HG03108 (cell line): ENCODE measurements around the gene PPP2R2C.

Experiments
- ATAC-seq: cut with Tn5 transposase; IDR thresholded peaks from one replicate; pipeline ENCODE4 v1.9.1; 2021; ENCODE audit warnings: moderate library complexity; ENCODE audit not compliant: unreplicated experiment

The PPP2R2C gene

GRCh38 chr4:6273661-6273990 lies 198.8 kb downstream of the PPP2R2C start:
- no peak for ATAC-seq

- ATAC-seq = no peak
Observed at GRCh38 chr4:6272863-6273660, 199.4 kb downstream of the PPP2R2C start.

GRCh38 chr4:6271701-6272465 lies 200.5 kb downstream of the PPP2R2C start:
- no peak for ATAC-seq

DNA sequence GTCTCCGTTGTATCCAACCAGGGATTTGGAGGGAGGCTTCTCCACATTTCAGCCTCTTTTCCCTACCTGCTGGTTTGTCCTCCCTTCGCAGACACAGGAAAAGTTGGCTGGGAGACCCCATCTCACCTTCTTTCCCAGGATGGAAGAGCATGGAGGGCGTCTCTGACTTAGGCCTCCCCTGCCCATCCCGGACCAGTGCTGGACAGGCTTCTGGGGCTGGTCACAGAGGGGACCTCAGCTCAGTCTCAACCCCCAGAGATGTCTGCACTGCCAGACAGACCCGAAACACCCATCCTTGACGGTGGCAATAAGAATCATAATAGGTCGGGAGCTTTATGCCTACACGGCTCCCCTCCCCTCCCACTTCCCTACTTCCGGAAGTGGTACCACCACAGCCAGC lies 201.2 kb downstream of the PPP2R2C start:
- no peak for ATAC-seq

DNA sequence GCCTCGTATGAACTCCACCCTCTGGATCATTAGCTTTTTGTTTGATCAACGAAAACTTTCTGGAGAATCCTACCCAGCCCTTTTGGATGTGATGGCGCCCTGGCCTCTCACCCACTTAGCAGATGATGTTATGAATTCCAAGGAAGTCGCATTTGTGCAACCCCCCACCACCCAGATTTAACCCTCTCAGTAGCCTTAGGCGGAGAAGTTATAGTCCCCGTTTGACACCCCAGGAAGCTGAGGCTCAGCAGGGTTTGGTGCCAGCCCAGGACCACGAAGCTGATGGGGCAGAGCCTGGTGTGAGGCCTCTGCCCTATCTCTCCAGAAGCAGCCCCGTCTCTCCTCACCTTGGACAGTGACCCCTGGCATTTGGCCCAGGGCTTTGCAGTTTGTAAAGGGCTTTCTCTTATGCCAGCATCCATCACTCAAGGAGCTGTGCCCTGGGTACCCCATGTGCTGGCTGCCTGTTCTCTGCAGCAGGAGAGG lies 201.7 kb downstream of the PPP2R2C start:
- no peak for ATAC-seq
